Endodermal cell (in vitro differentiated cells): ENCODE results near the gene SPATA33. TPM values are rescaled to one million over a fixed set of nuclear protein-coding genes. Genes with fewer than 3 reads are reported as not detected.

Experiments used
- DNase-seq: peaks from one replicate; pipeline ENCODE4 v3.0.0-alpha.2; 2017
- H3K27ac ChIP-seq: 2 replicates; pipeline ENCODE4 v1.5.1; 2013; ENCODE audit warnings: mild to moderate bottlenecking, low read depth, low read length, moderate library complexity
- H3K27me3 ChIP-seq: 2 replicates; pipeline ENCODE4 v1.6.1; 2013; ENCODE audit warnings: mild to moderate bottlenecking, low read length, moderate library complexity; ENCODE audit not compliant: insufficient read depth, control insufficient read depth, poor library complexity, severe bottlenecking
- H3K36me3 ChIP-seq: 2 replicates; pipeline ENCODE4 v1.7.0; 2013; ENCODE audit warnings: mild to moderate bottlenecking, low read length, moderate library complexity; ENCODE audit not compliant: control insufficient read depth, insufficient read depth
- H3K4me1 ChIP-seq: one replicate; pipeline ENCODE4 v1.7.0; 2013; ENCODE audit warnings: low read length; ENCODE audit not compliant: control insufficient read depth, insufficient read depth
- H3K4me3 ChIP-seq: 2 replicates; pipeline ENCODE4 v1.5.1; 2013; ENCODE audit warnings: mild to moderate bottlenecking, low read length, moderate library complexity
- H3K9ac ChIP-seq: 2 replicates; pipeline ENCODE4 v1.6.1; 2013; ENCODE audit warnings: mild to moderate bottlenecking, low read length, moderate library complexity; ENCODE audit not compliant: poor library complexity, severe bottlenecking; ENCODE audit errors: extremely low read depth
- H3K9me3 ChIP-seq: 2 replicates; pipeline ENCODE4 v1.6.1; 2013; ENCODE audit warnings: mild to moderate bottlenecking, low read length, moderate library complexity; ENCODE audit not compliant: control insufficient read depth
- H3K27ac Mint-ChIP-seq: 2 replicates; pipeline ENCODE4 v1.8.0; 2020; ENCODE audit warnings: mixed read lengths
- H3K27me3 Mint-ChIP-seq: 2 replicates; pipeline ENCODE4 v1.8.0; 2021; ENCODE audit warnings: mild to moderate bottlenecking, mixed read lengths; ENCODE audit not compliant: insufficient read depth
- H3K36me3 Mint-ChIP-seq: 2 replicates; pipeline ENCODE4 v1.8.0; 2020; ENCODE audit warnings: low read depth, mixed read lengths
- H3K4me1 Mint-ChIP-seq: 2 replicates; pipeline ENCODE4 v1.8.0; 2020; ENCODE audit warnings: mixed read lengths
- H3K4me3 Mint-ChIP-seq: 2 replicates; pipeline ENCODE4 v1.8.0; 2020; ENCODE audit warnings: mild to moderate bottlenecking, moderate library complexity, mixed read lengths
- H3K9me3 Mint-ChIP-seq: 2 replicates; pipeline ENCODE4 v1.8.0; 2020; ENCODE audit warnings: mild to moderate bottlenecking, mixed read lengths
- WGBS, 2 experiments: methylation state at CpG; one replicate each; pipeline versions ENCODE4 v1.1.5 to v1.1.7; 2013; ENCODE audit warnings: missing lambda C conversion rate in 2 of 2, mixed read lengths in 1 of 2; ENCODE audit not compliant: insufficient coverage in 1 of 2, insufficient read length in 1 of 2; 5-methylcytosine and 5-hydroxymethylcytosine counted together
- total RNA-seq, 2 donors: library from RNA; stranded (reverse); fragmentation: NEBNext Ultra II Directional in 1 of 2; extraction: Animal tissue kit (Norgen Biotek cat#: 25700) in 1 of 2; gene quantifications; 2 replicates in 1 of 2; 3 replicates in 1 of 2; pipeline ENCODE4 v1.2.1, GENCODE V29; 2021
- TF ChIP-seq, protein P1 (sequence below): fragments of 200-600 bp; sonication (generic); conservative IDR thresholded peaks from 2 replicates; pipeline ENCODE4 v1.5.0; 2021; ENCODE audit warnings: antibody characterized with exemption, mild to moderate bottlenecking

The SPATA33 gene
- total RNA-seq, 2 donors from 2014 or later: 21.8 to 28.7 TPM

DNA sequence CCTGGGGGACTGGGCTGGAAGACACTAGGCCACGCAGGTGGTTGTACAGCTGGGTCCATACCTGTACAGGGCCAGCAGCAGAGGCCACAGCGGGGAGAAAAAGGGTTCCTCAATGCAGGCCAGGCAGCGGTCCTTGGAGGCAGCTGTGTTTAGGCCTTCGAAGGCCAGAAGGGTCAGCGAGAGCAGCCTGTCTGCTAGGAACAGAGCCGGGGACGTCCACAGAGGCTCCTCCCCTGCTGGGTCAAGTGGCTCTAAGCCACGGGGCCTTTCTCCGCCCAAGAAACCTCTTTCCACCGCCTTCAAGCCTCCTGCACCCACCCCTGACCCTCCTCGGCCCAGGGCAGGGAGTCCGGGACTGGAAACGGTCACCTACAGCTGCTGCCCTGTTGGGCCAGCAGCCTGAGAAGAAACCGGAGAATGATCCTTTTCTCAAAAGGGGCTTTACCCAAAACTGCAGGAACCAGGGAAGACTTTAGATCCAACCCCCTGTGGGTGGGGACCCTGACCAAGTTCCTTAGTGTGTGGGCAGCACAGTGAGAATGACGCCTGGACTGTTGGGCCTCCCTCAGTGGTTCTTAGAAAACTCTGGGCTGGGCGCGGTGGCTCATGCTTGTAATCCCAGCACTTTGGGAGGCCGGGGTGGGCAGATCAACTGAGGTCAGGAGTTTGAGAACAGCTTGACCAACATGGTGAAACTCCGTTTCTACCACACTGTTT is 52.2 kb downstream of the SPATA33 start:
- no peak overlapping the region for H3K27ac Mint-ChIP-seq
- no peak overlapping the region for H3K9ac ChIP-seq
- H3K27me3 ChIP-seq: no peaks in the 10 kb centered on the region
- WGBS, 2 experiments: 93 to 97% methylated on average over 17 to 19 of the region's 19 CpGs
- peaks cover 4% of the 10 kb centered on the region for H3K36me3 ChIP-seq
- H3K4me1 ChIP-seq: peaks cover 3% of the 10 kb centered on the region
- H3K9me3 Mint-ChIP-seq: no peaks in the 10 kb centered on the region
- H3K36me3 Mint-ChIP-seq: peaks cover 10% of the 10 kb centered on the region
- H3K4me3 Mint-ChIP-seq: no peak overlapping the region
- H3K27me3 Mint-ChIP-seq: peaks cover 7% of the 10 kb centered on the region
- H3K27ac ChIP-seq: no peak overlapping the region
- DNase-seq: no peak
- H3K4me3 ChIP-seq: no peak overlapping the region
- peaks cover 7% of the 10 kb centered on the region for H3K4me1 Mint-ChIP-seq
- TF ChIP-seq, protein P1, sequence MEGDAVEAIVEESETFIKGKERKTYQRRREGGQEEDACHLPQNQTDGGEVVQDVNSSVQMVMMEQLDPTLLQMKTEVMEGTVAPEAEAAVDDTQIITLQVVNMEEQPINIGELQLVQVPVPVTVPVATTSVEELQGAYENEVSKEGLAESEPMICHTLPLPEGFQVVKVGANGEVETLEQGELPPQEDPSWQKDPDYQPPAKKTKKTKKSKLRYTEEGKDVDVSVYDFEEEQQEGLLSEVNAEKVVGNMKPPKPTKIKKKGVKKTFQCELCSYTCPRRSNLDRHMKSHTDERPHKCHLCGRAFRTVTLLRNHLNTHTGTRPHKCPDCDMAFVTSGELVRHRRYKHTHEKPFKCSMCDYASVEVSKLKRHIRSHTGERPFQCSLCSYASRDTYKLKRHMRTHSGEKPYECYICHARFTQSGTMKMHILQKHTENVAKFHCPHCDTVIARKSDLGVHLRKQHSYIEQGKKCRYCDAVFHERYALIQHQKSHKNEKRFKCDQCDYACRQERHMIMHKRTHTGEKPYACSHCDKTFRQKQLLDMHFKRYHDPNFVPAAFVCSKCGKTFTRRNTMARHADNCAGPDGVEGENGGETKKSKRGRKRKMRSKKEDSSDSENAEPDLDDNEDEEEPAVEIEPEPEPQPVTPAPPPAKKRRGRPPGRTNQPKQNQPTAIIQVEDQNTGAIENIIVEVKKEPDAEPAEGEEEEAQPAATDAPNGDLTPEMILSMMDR: no peak
- no peaks in the 10 kb centered on the region for H3K9me3 ChIP-seq

DNA sequence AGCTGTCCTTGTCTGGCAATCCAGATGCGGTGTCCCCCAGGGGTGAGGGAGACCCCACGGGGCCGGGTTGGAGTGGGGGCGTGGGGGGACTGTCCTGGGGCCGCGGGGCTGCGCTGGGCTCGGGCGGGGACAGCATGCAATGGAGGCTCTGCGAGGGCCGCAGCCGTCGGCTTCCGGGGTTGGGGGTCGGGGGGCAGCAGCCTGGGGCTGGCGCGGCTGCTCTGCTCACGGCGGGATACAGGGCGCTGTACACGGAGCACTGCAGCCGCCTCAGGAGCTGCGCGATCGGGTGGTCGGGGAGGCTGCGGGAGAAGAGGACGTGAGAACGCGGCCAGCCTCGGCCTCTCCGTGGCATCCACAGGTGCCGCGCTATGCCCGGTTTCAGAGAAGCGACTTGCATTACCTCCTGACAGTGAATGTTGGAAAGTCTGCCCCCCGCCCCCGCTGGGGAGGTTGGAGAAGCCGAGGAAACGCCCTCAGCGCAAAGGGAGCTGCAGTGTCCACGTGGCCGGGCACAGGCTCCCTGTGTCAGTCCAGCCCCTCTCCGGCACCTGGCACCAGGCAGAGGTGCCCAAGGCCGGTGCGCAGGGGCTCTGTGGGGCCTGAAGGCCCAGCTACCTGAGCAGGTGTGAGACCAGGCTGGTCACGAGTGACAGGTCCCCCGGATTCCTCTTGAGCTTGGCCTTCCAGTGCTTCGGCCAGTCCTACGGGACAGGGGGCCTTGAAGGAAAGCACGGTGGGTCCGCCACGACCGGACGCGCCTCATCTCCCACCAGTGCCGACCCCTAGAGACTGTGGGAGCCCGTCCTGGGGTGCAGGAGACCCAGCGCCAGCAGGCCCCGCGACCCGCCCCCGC is 53.3 kb downstream of the SPATA33 start:
- no peak overlapping the region for H3K27ac ChIP-seq
- DNase-seq: peak; percentile 66
- Mint-ChIP-seq H3K4me1 (peaks cover 7% of the 10 kb centered on the region), H3K4me3 (peak overlapping the region; percentile 64), H3K9me3 (no peaks in the 10 kb centered on the region), H3K27me3 (peaks cover 4% of the 10 kb centered on the region), H3K27ac (no peak overlapping the region), H3K36me3 (peaks cover 11% of the 10 kb centered on the region)
- H3K4me1 ChIP-seq: peaks cover 3% of the 10 kb centered on the region
- no peaks in the 10 kb centered on the region for H3K9me3 ChIP-seq
- H3K4me3 ChIP-seq: no peak overlapping the region
- TF ChIP-seq, protein P1: no peak
- 94 to 95% methylated on average over 41 to 63 of the region's 63 CpGs for whole genome bisulfite sequencing, 2 experiments
- H3K36me3 ChIP-seq: peaks cover 6% of the 10 kb centered on the region
- no peak overlapping the region for H3K9ac ChIP-seq
- H3K27me3 ChIP-seq: no peaks in the 10 kb centered on the region

DNA sequence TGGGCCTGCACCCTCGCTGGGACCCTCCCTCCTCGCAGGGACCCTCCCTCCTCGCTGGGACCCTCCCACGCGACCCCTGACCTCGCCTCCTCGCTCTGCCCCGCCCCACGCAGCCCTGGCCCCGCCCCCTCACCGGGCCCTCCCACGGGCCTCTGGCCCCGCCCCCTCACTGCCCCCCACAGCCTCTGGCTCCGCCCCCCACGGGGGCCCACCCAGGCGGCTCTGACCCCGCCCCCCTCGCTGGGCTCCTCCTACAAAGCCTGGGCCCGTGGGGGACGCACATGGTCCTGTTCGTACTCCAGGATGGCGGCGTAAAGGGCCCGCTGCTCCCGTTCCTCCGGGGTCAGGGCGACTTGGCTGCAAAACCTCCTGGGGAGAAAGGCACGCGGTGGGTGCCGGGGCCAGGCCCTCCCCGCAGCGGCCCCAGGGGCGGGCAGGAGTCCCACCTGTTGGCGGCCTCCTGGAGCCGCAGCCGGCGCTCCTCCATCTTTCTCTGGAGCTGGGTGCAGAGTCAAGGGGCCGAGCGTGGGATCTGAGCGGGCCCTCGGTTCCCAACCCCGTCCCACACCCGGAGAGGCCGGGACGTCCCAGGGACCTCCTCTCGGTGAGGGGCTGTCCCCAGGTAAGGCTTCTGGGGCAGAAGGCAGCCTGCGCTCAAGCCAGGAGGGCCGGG is 54.1 kb downstream of the SPATA33 start:
- 5 to 27% methylated on average over 3 to 46 of the region's 48 CpGs for WGBS, 2 experiments

More for the DNA sequence above, 54.1 kb downstream of the SPATA33 start:
- Histone ChIP-seq H3K4me3 (peak overlapping the region; percentile 75), H3K36me3 (peaks cover 6% of the 10 kb centered on the region), H3K4me1 (no peaks in the 10 kb centered on the region), H3K9me3 (no peaks in the 10 kb centered on the region), H3K27me3 (no peaks in the 10 kb centered on the region), H3K27ac (no peak overlapping the region), H3K9ac (peak overlapping the region; percentile 20)
- Mint-ChIP-seq H3K36me3 (peaks cover 17% of the 10 kb centered on the region), H3K4me1 (peaks cover 5% of the 10 kb centered on the region), H3K27me3 (peaks cover 5% of the 10 kb centered on the region), H3K4me3 (peak overlapping the region; percentile 64), H3K27ac (no peak overlapping the region), H3K9me3 (no peaks in the 10 kb centered on the region)
- TF ChIP-seq, protein P1: no peak
- DNase-seq: peak; percentile 91
